ENCODE data around the gene PRKCH.

Gene PRKCH

DNA sequence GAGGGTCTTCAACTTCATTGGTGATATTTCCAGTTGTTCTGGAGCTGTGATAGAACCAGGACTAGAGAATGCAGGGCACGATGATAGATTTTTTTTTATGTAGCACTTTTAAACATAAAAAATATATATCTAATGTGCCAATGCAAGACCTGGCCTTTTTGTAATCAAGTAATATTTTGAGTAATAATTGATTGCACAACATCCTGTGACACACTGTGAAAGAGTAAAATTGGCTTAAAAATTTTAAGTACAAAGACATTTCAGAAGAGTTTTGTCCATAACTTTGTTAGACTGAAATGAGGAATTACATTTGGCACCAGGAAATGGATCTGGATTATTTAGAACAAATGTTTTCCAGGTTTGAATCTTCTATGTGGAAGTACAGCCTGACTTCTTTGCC is 22.1 kb downstream of the PRKCH start:
- no peak overlapping the region for H3K27ac ChIP-seq
- TF ChIP-seq, protein P1, sequence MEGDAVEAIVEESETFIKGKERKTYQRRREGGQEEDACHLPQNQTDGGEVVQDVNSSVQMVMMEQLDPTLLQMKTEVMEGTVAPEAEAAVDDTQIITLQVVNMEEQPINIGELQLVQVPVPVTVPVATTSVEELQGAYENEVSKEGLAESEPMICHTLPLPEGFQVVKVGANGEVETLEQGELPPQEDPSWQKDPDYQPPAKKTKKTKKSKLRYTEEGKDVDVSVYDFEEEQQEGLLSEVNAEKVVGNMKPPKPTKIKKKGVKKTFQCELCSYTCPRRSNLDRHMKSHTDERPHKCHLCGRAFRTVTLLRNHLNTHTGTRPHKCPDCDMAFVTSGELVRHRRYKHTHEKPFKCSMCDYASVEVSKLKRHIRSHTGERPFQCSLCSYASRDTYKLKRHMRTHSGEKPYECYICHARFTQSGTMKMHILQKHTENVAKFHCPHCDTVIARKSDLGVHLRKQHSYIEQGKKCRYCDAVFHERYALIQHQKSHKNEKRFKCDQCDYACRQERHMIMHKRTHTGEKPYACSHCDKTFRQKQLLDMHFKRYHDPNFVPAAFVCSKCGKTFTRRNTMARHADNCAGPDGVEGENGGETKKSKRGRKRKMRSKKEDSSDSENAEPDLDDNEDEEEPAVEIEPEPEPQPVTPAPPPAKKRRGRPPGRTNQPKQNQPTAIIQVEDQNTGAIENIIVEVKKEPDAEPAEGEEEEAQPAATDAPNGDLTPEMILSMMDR (IDR thresholded peaks at IDR 0.05) = no peak
- no peak for TF ChIP-seq ZFX (IDR thresholded peaks at IDR 0.05; ENCODE audit: borderline replicate concordance)

DNA sequence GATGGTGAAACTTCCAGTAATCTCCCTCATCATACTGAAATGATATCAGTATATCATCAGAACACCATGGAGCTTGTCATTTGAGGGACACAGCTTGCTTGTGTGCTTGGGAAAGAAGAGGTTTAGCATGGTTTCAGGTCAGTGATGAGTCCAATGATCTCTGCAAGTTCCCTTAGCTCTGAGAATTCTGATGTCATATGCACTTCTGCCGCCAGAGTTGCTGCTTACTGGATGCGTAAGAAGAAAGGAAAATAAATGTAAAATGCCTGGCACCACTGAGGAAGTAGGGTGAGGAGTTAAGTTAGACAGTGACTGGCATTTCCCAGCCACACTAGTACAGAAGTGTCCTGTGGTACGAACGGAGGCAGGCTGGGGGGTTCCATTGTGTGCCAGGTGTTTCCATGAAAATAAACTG is 22.6 kb downstream of the PRKCH start:
- no peak overlapping the region for H3K27ac ChIP-seq

DNA sequence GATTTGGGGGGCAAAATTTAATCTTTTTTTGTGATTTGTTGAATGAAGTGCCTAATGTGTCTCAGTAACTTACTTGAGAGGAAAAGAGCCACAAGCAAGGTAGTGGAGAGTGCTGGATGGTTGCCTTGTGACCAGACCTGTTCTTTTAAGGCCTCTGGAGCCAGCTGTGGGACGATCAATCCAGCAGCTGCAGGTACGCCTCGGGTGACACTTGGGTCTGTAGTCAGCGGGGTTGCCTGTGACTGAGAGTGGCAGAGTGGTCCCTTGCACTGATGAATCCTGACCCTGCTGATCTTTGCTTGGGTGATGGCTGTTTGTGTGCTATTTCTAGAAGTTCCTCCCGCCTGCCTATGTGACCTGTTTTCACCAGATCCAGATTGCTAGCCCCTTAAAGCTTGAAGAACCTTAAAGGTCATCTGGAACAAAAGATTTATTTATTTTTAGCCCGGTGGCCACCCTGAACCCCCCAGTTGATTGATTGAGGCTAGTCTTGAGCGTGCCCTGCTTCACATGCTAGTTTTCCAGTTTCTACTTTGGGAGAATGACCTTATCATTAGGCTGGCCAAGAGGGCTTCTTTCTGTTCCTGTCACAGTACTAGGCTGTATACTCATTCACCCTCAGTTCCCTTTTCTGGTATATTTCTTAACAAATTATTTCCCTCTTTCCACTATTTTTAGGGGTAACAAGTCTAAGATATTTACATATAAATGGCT is 23.2 kb downstream of the PRKCH start:
- TF ChIP-seq, protein P1 (IDR thresholded peaks at IDR 0.05) = no peak
- no peak for TF ChIP-seq ZFX (IDR thresholded peaks at IDR 0.05; ENCODE audit: borderline replicate concordance)
- no peak overlapping the region for H3K27ac ChIP-seq

More for the DNA sequence above, 22.6 kb downstream of the PRKCH start:
- TF ChIP-seq, protein P1 (IDR thresholded peaks at IDR 0.05) = no peak
- no peak for TF ChIP-seq ZFX (IDR thresholded peaks at IDR 0.05; ENCODE audit: borderline replicate concordance)

DNA sequence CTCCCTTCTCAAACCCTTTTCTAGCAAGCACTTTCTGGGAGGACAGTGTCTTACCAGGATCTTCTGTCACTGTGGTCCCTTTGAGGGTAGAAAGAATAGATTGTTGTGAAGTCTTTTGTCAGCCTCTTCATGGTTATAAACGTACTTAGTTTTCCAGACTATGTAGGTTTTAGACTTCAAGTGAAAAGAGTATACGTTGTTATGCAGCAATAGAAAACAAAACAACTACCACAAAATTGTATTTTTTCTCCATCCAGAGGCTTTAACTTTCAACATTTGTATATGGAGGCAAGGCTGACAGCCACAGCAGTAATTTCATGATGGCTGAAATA is 23.7 kb downstream of the PRKCH start:
- TF ChIP-seq, protein P1 (IDR thresholded peaks at IDR 0.05) = no peak
- TF ChIP-seq ZFX (IDR thresholded peaks at IDR 0.05; ENCODE audit: borderline replicate concordance) = no peak

DNA sequence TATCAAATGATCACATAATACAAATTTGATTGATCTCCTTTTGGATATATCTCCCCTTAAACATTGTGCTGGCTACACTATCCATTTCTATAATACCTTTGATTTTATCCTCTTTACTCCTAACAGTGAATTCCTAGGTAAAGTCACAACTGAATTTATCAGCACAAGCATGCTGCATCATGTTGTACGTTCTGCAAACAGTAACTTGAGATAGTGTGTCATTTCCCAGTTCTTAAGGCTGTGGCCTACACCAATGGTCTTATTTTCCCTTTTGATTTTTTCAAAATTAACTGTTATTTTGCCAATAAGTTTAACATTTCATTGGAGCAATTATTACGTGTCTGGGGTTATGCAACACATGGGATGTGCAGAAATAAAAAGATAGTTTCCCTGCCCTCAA is 24.8 kb downstream of the PRKCH start:
- H3K27ac ChIP-seq = no peak overlapping the region
- TF ChIP-seq, protein P1 (IDR thresholded peaks at IDR 0.05) = no peak
- TF ChIP-seq ZFX (IDR thresholded peaks at IDR 0.05; ENCODE audit: borderline replicate concordance) = no peak

More for the DNA sequence above, 23.7 kb downstream of the PRKCH start:
- no peak overlapping the region for H3K27ac ChIP-seq

DNA sequence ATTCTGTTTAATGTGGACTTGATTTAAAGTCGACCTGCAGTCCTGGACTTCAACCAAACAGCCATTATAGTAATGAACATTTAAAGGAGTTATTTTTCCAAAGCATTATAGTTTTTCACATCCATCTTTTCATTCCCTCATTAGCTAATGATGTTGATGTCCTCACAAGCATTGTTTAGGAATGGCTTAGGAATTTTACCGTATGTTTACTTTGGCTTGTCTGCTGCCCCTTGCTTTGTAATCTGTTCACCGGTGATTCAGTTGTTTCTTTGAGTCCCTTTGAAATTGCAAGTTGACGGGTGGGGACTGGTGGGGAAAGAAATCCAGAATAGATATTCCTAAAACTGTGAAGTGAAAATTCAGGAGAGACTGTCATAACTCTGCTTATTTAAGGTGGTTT is 25.4 kb downstream of the PRKCH start:
- no peak overlapping the region for H3K27ac ChIP-seq
- no peak for TF ChIP-seq ZFX (IDR thresholded peaks at IDR 0.05; ENCODE audit: borderline replicate concordance)
- TF ChIP-seq, protein P1 (IDR thresholded peaks at IDR 0.05) = no peak

DNA sequence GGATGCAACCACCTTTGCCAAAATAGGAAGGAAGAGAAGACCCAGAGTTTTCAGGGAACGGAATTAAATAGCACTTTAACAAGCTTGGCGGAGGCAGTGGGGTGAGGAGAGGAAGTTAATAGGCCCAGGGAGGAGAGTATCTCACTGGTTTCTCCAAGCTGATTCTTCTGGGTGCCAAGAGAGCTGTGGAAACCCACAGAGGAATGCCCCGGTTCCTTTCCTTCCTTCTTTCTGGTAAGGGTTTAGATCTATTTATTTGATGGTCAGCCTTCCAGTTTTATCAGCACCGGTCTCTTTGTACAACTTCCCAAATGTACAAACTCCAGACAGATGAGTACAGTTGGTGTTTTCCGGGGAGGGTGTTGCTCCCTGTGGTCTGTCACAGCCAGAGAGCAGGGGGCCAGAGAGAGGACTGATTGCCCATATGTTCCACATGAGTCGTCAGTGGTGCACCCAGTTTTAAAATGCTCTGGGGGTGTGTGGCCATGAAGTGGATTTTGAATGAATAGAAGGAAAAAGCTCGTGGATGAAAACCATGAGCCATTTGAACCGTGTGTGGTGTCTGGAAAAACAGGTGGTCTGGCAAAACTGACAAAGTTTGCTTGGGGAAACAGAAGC is 26.6 kb downstream of the PRKCH start:
- H3K27ac ChIP-seq = no peak overlapping the region
- TF ChIP-seq, protein P1 (IDR thresholded peaks at IDR 0.05) = no peak
- no peak for TF ChIP-seq ZFX (IDR thresholded peaks at IDR 0.05; ENCODE audit: borderline replicate concordance)

All from 22Rv1 (cell line).